DND-41 (cell line): Measurements from ENCODE around the gene ZFAND2B.

Experiments used
- ATAC-seq: fragments of 200-7000 bp; cut with Tn5 transposase; 3 replicates; pipeline ENCODE4 v1.9.1; 2021; ENCODE audit warnings: low read depth; ENCODE audit not compliant: insufficient read depth
- DNase-seq: peaks from one replicate; pipeline ENCODE4 v3.0.0-alpha.2; 2020
- H2AFZ ChIP-seq: 2 replicates; pipeline ENCODE4 v1.6.0; 2012; ENCODE audit warnings: low read depth, low read length
- H3K27ac ChIP-seq: 2 replicates; pipeline ENCODE4 v1.5.1; 2012; ENCODE audit warnings: low read length, inconsistent platforms
- H3K27me3 ChIP-seq: fragments of 200-600 bp; sonication (generic); 2 replicates; pipeline ENCODE4 v1.6.0; 2012; ENCODE audit warnings: low read length, mild to moderate bottlenecking, inconsistent platforms; ENCODE audit not compliant: insufficient read depth, poor library complexity
- H3K36me3 ChIP-seq: 2 replicates; pipeline ENCODE4 v1.5.1; 2012; ENCODE audit warnings: low read length, inconsistent platforms; ENCODE audit not compliant: insufficient read depth
- H3K4me1 ChIP-seq: 2 replicates; pipeline ENCODE4 v1.5.1; 2012; ENCODE audit warnings: mild to moderate bottlenecking, low read length; ENCODE audit not compliant: insufficient read depth
- H3K4me2 ChIP-seq: 2 replicates; pipeline ENCODE4 v1.6.0; 2012; ENCODE audit warnings: mild to moderate bottlenecking, moderate library complexity, low read length, inconsistent platforms; ENCODE audit not compliant: insufficient read depth
- H3K4me3 ChIP-seq, 2 experiments: fragments of 200-600 bp in 1 of 2; shearing (Covaris generic) in 1 of 2; 2 replicates each; pipeline ENCODE4 v1.5.1; 2012 to 2016; ENCODE audit warnings: inconsistent platforms in 2 of 2, low read length in 2 of 2, mild to moderate bottlenecking in 2 of 2, low read depth in 1 of 2, moderate library complexity in 1 of 2
- H3K79me2 ChIP-seq: 2 replicates; pipeline ENCODE4 v1.6.0; 2012; ENCODE audit warnings: low read length, inconsistent platforms; ENCODE audit not compliant: insufficient read depth
- H3K9ac ChIP-seq: 2 replicates; pipeline ENCODE4 v1.6.0; 2012; ENCODE audit warnings: low read depth, mild to moderate bottlenecking, inconsistent platforms, low read length, moderate library complexity
- H3K9me3 ChIP-seq: 2 replicates; pipeline ENCODE4 v1.5.1; 2012; ENCODE audit warnings: low read length, moderate library complexity, mild to moderate bottlenecking, inconsistent platforms; ENCODE audit not compliant: insufficient read depth, severe bottlenecking
- H4K20me1 ChIP-seq: 2 replicates; pipeline ENCODE4 v1.6.0; 2012; ENCODE audit warnings: low read length; ENCODE audit not compliant: insufficient read depth
- EZH2 ChIP-seq: IDR thresholded peaks from 3 replicates; pipeline ENCODE4 v1.6.1; 2012; ENCODE audit warnings: borderline replicate concordance, low read depth, mild to moderate bottlenecking, moderate library complexity, low read length, inconsistent platforms; ENCODE audit not compliant: severe bottlenecking
- TF ChIP-seq, protein P1 (sequence below): IDR thresholded peaks from 2 replicates; pipeline ENCODE4 v1.5.1; 2012; ENCODE audit warnings: borderline replicate concordance, low read length, moderate library complexity, mild to moderate bottlenecking; ENCODE audit not compliant: poor library complexity, severe bottlenecking; ENCODE audit errors: extremely low read depth

Gene ZFAND2B

GRCh38 chr2:219210196-219210885 lies 3.8 kb downstream of the ZFAND2B start:
- ATAC-seq: no peak
- Histone ChIP-seq H3K79me2 (peaks cover 6% of the 10 kb centered on the region; the same call in 1 of the 2 replicates), H3K4me2 (no peak overlapping the region), H3K9me3 (no peaks in the 10 kb centered on the region), H3K27me3 (no peaks in the 10 kb centered on the region), H3K27ac (no peak overlapping the region), H3K4me3 (no peak overlapping the region), H3K4me1 (peaks cover 25% of the 10 kb centered on the region), H4K20me1 (peaks cover 10% of the 10 kb centered on the region), H3K9ac (no peak overlapping the region), H2AFZ (no peak overlapping the region), H3K36me3 (peaks cover 48% of the 10 kb centered on the region)
- DNase-seq: no peak
- TF ChIP-seq EZH2: no peak
- TF ChIP-seq, protein P1, sequence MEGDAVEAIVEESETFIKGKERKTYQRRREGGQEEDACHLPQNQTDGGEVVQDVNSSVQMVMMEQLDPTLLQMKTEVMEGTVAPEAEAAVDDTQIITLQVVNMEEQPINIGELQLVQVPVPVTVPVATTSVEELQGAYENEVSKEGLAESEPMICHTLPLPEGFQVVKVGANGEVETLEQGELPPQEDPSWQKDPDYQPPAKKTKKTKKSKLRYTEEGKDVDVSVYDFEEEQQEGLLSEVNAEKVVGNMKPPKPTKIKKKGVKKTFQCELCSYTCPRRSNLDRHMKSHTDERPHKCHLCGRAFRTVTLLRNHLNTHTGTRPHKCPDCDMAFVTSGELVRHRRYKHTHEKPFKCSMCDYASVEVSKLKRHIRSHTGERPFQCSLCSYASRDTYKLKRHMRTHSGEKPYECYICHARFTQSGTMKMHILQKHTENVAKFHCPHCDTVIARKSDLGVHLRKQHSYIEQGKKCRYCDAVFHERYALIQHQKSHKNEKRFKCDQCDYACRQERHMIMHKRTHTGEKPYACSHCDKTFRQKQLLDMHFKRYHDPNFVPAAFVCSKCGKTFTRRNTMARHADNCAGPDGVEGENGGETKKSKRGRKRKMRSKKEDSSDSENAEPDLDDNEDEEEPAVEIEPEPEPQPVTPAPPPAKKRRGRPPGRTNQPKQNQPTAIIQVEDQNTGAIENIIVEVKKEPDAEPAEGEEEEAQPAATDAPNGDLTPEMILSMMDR: no peak

DNA sequence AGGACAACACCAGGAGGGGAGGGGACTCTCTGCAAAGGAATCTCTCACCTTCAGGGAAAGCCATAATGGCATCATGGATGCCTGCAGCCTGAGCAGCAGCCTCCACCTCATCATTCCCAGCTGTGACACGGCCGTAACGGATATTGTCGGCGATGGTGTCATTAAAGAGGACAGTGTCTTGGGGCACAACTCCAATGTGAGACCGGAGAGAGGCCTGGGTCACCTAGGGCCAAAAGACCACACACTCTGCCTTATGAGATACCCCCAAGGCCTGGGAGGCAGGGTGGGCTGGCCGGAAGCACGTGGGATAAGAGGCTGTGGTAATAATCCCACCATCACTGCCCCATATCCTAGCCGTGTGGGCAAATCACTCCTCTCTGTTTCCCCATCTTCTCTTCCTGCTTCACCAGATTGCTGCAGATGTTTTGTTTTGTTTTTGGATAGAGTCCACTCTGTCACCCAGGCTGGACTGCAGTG lies 4.3 kb downstream of the ZFAND2B start:
- H3K4me1 ChIP-seq: peaks cover 22% of the 10 kb centered on the region
- peaks cover 48% of the 10 kb centered on the region for H3K36me3 ChIP-seq
- H3K9me3 ChIP-seq: no peaks in the 10 kb centered on the region
- ATAC-seq (no peak), DNase-seq (no peak)
- H3K79me2 ChIP-seq: peaks cover 6% of the 10 kb centered on the region; the same call in 1 of the 2 replicates
- no peak overlapping the region for H3K4me3 ChIP-seq
- H2AFZ ChIP-seq: no peak overlapping the region
- H3K27me3 ChIP-seq: no peaks in the 10 kb centered on the region
- peaks cover 10% of the 10 kb centered on the region for H4K20me1 ChIP-seq
- H3K9ac ChIP-seq: no peak overlapping the region
- no peak overlapping the region for H3K4me2 ChIP-seq
- no peak overlapping the region for H3K27ac ChIP-seq
- TF ChIP-seq EZH2: no peak
- TF ChIP-seq, protein P1: no peak

GRCh38 chr2:219213026-219213415 lies 6.4 kb downstream of the ZFAND2B start:
- peaks cover 53% of the 10 kb centered on the region for H3K36me3 ChIP-seq
- 0 out of 2 replicates have a peak, but pooled peaks cover 3% of the 10 kb centered on the region for H4K20me1 ChIP-seq
- H3K4me3 ChIP-seq: no peak overlapping the region
- no peak overlapping the region for H2AFZ ChIP-seq
- no peak overlapping the region for H3K9ac ChIP-seq
- no peak for DNase-seq
- H3K4me2 ChIP-seq: no peak overlapping the region
- peaks cover 13% of the 10 kb centered on the region for H3K4me1 ChIP-seq
- no peaks in the 10 kb centered on the region for H3K9me3 ChIP-seq
- ATAC-seq: no peak
- H3K27ac ChIP-seq: no peak overlapping the region
- H3K79me2 ChIP-seq: no peaks in the 10 kb centered on the region
- no peaks in the 10 kb centered on the region for H3K27me3 ChIP-seq
- TF ChIP-seq EZH2: no peak
- TF ChIP-seq, protein P1: no peak
